Panc1 (cell line): ENCODE results near the gene OSBPL9. TPM values are rescaled to one million over a fixed set of nuclear protein-coding genes. Genes with fewer than 3 reads are reported as not detected.

Experiments used
- ATAC-seq: fragments of 200-7000 bp; cut with Tn5 transposase; 2 replicates; pipeline ENCODE4 v1.9.1; 2020; ENCODE audit warnings: mild to moderate bottlenecking, moderate library complexity
- BruUV-seq: library from RNA; stranded (reverse); fragments of 400-500 nt; replicated peaks from 2 replicates; lab custom pipeline; 2021; lab: Mats Ljungman, UMichigan
- CTCF ChIA-PET: fragments of 300-600 bp; sonication (Branson Sonifier 250); formaldehyde crosslinking; loops from one replicate; lab custom pipeline; 2022; ENCODE audit warnings: antibody characterized with exemption; lab: Charles Lee
- POLR2A ChIA-PET: fragments of 300-600 bp; sonication (Branson Sonifier 250); formaldehyde crosslinking; loops from one replicate; lab custom pipeline; 2022; ENCODE audit warnings: antibody characterized with exemption; lab: Charles Lee
- DNase-seq: peaks from one replicate; pipeline ENCODE4 v3.0.0-alpha.2; 2010; ENCODE audit warnings: low read depth, low spot score
- H3K27ac ChIP-seq: 2 replicates; pipeline ENCODE4 v1.5.1; 2011; ENCODE audit warnings: mild to moderate bottlenecking, low read length, inconsistent platforms
- H3K27me3 ChIP-seq: fragments of 200-500 bp; sonication (Bioruptor generic); 2 replicates; pipeline ENCODE4 v1.6.0; 2014; ENCODE audit warnings: low read length, inconsistent platforms; ENCODE audit not compliant: control insufficient read depth, insufficient read depth
- H3K36me3 ChIP-seq: fragments of 200-500 bp; sonication (Bioruptor generic); 2 replicates; pipeline ENCODE4 v1.5.1; 2014; ENCODE audit warnings: inconsistent platforms, mild to moderate bottlenecking, low read length, moderate library complexity; ENCODE audit not compliant: control insufficient read depth, insufficient read depth
- H3K4me1 ChIP-seq: 2 replicates; pipeline ENCODE4 v1.5.1; 2011; ENCODE audit warnings: inconsistent platforms, mild to moderate bottlenecking, low read length, moderate library complexity; ENCODE audit not compliant: control insufficient read depth, insufficient read depth
- H3K4me3 ChIP-seq, 2 experiments: 2 replicates each; pipeline ENCODE4 v1.5.1; 2011 to 2012; ENCODE audit warnings: low read depth in 2 of 2, low read length in 2 of 2, mild to moderate bottlenecking in 2 of 2, inconsistent platforms in 1 of 2, moderate library complexity in 1 of 2
- H3K9me3 ChIP-seq: fragments of 200-500 bp; sonication (Bioruptor generic); 2 replicates; pipeline ENCODE4 v1.5.1; 2014; ENCODE audit warnings: low read depth, mild to moderate bottlenecking, inconsistent platforms, low read length, moderate library complexity; ENCODE audit not compliant: control insufficient read depth, insufficient read depth
- CTCF ChIP-seq: fragments of 450-650 bp; IDR thresholded peaks from 2 replicates; pipeline ENCODE4 v1.5.1; 2017; ENCODE audit warnings: mild to moderate bottlenecking
- POLR2AphosphoS5 ChIP-seq: IDR thresholded peaks from 2 replicates; pipeline ENCODE4 v1.6.1; 2012; ENCODE audit warnings: mild to moderate bottlenecking, low read depth, low read length, moderate library complexity
- SIN3A ChIP-seq: IDR thresholded peaks from 2 replicates; pipeline ENCODE4 v1.6.1; 2012; ENCODE audit warnings: low read depth, mild to moderate bottlenecking, low read length, moderate library complexity, borderline replicate concordance; ENCODE audit not compliant: insufficient read depth
- TCF7L2 ChIP-seq: IDR thresholded peaks from 2 replicates; pipeline ENCODE4 v1.6.1; 2011; ENCODE audit warnings: mild to moderate bottlenecking, low read depth, low read length, inconsistent platforms
- in situ Hi-C: cut with HindIII; loops from 2 replicates; pipeline ENCODE4 v1.10.0; 2016; ENCODE audit warnings: low sequenced_read_pairs, low pct_unique_long_range_greater_than_20kb
- intact Hi-C: fragments of 100-400 bp; cut with micrococcal nuclease; formaldehyde crosslinking; loops from one replicate; pipeline ENCODE4 v1.10.0; 2022; ENCODE audit not compliant: unreplicated experiment
- total RNA-seq: library from RNA; stranded (reverse); gene quantifications from one replicate; pipeline ENCODE4 v1.2.1, GENCODE V29; 2021; ENCODE audit not compliant: unreplicated experiment
- TF ChIP-seq, protein P1 (sequence below), 2 experiments: IDR thresholded peaks; 2 replicates each; pipeline ENCODE4 v1.6.1; 2011 to 2012; ENCODE audit warnings: low read depth in 2 of 2, control low read depth in 1 of 2, low read length in 1 of 2, mild to moderate bottlenecking in 1 of 2, moderate library complexity in 1 of 2; ENCODE audit not compliant: insufficient read depth in 1 of 2

Gene OSBPL9
- total RNA-seq, 1 experiment from 2014 or later, result 85.5 TPM

- no peaks in the 10 kb centered on the region for H3K36me3 ChIP-seq
- POLR2A ChIA-PET, result interaction anchor here (0.6 kb wide), 1 partner anchor 221 kb away, joined by 3 read pairs; no protein-coding TSS in a partner anchor
- ATAC-seq (no peak), DNase-seq (no peak)
- H3K27ac ChIP-seq, result no peak overlapping the region
- H3K4me3 ChIP-seq, result no peak overlapping the region
- no TSS peak for BruUV-seq
- TF ChIP-seq POLR2AphosphoS5, result no peak
- no peaks in the 10 kb centered on the region for H3K9me3 ChIP-seq
- in situ Hi-C loops (no loop called here), intact Hi-C loops (no loop called here)
- CTCF ChIA-PET, result no interaction called here
- H3K27me3 ChIP-seq, result no peaks in the 10 kb centered on the region
- H3K4me1 ChIP-seq, result peaks cover 12% of the 10 kb centered on the region
Measured at GRCh38 chr1:51641096-51641495, 24.2 kb downstream of the OSBPL9 start.

DNA sequence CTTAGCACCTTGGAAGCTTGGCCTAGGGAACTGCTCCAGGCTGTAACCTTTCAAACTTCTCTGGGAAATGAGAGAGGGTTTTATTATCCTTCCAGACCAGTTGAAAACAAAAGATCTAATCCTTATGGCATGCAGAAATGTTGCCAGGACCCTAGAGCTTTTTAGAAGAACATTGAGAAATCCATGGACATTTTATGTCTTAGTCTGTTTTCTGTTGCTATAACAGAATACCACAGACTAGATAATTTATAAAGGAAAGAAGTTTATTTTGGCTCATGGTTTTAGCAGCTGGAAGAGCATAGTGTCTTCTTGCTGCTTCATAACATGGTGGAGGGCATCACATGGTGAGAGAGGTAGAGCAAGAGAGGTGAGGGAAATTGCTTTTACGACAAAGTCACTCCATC, 25.8 kb downstream of the OSBPL9 start:
- DNase-seq (no peak), ATAC-seq (no peak)
- POLR2A ChIA-PET, result no interaction called here
- H3K4me1 ChIP-seq, result peaks cover 10% of the 10 kb centered on the region
- no peaks in the 10 kb centered on the region for H3K27me3 ChIP-seq
- no peak overlapping the region for H3K4me3 ChIP-seq
- H3K9me3 ChIP-seq, result no peaks in the 10 kb centered on the region
- in situ Hi-C loops (no loop called here), intact Hi-C loops (no loop called here)
- H3K36me3 ChIP-seq, result no peaks in the 10 kb centered on the region
- H3K27ac ChIP-seq, result no peak overlapping the region
- TF ChIP-seq TCF7L2 (no peak), CTCF (no peak), POLR2AphosphoS5 (no peak), SIN3A (no peak)
- TF ChIP-seq, protein P1, sequence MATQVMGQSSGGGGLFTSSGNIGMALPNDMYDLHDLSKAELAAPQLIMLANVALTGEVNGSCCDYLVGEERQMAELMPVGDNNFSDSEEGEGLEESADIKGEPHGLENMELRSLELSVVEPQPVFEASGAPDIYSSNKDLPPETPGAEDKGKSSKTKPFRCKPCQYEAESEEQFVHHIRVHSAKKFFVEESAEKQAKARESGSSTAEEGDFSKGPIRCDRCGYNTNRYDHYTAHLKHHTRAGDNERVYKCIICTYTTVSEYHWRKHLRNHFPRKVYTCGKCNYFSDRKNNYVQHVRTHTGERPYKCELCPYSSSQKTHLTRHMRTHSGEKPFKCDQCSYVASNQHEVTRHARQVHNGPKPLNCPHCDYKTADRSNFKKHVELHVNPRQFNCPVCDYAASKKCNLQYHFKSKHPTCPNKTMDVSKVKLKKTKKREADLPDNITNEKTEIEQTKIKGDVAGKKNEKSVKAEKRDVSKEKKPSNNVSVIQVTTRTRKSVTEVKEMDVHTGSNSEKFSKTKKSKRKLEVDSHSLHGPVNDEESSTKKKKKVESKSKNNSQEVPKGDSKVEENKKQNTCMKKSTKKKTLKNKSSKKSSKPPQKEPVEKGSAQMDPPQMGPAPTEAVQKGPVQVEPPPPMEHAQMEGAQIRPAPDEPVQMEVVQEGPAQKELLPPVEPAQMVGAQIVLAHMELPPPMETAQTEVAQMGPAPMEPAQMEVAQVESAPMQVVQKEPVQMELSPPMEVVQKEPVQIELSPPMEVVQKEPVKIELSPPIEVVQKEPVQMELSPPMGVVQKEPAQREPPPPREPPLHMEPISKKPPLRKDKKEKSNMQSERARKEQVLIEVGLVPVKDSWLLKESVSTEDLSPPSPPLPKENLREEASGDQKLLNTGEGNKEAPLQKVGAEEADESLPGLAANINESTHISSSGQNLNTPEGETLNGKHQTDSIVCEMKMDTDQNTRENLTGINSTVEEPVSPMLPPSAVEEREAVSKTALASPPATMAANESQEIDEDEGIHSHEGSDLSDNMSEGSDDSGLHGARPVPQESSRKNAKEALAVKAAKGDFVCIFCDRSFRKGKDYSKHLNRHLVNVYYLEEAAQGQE (IDR thresholded peaks at IDR 0.05; ENCODE audit: insufficient read depth in 1 of 2, low read depth in 2 of 2, low read length in 1 of 2), result no peak
- BruUV-seq, result no TSS peak
- CTCF ChIA-PET, result no interaction called here

- BruUV-seq, result no TSS peak
- ChIA-PET POLR2A (interaction anchor here (0.6 kb wide), 1 partner anchor 33 kb away, joined by 10 read pairs; no protein-coding TSS in a partner anchor), CTCF (no interaction called here)
- ATAC-seq, result no peak
- no peaks in the 10 kb centered on the region for H3K36me3 ChIP-seq
- peaks cover 16% of the 10 kb centered on the region for H3K4me1 ChIP-seq
- H3K9me3 ChIP-seq, result no peaks in the 10 kb centered on the region
- in situ Hi-C loops (no loop called here), intact Hi-C loops (no loop called here)
- TF ChIP-seq TCF7L2, result no peak
- no peak for TF ChIP-seq SIN3A
- TF ChIP-seq POLR2AphosphoS5, result no peak
- no peak for TF ChIP-seq CTCF
- TF ChIP-seq, protein P1 (IDR thresholded peaks at IDR 0.05; ENCODE audit: insufficient read depth in 1 of 2, low read depth in 2 of 2, low read length in 1 of 2), result no peak
- no peak overlapping the region for H3K27ac ChIP-seq
- H3K4me3 ChIP-seq, result no peak overlapping the region
- DNase-seq, result no peak
- no peaks in the 10 kb centered on the region for H3K27me3 ChIP-seq
Measured at GRCh38 chr1:51643362-51643761, 26.5 kb downstream of the OSBPL9 start.
